HuH-7.5 (cell line): ENCODE measurements around the gene RTL1.

ENCODE experiments used
- DNase-seq: peaks from one replicate; pipeline ENCODE4 v3.0.0; 2011; ENCODE audit warnings: low spot score

Gene RTL1

DNA sequence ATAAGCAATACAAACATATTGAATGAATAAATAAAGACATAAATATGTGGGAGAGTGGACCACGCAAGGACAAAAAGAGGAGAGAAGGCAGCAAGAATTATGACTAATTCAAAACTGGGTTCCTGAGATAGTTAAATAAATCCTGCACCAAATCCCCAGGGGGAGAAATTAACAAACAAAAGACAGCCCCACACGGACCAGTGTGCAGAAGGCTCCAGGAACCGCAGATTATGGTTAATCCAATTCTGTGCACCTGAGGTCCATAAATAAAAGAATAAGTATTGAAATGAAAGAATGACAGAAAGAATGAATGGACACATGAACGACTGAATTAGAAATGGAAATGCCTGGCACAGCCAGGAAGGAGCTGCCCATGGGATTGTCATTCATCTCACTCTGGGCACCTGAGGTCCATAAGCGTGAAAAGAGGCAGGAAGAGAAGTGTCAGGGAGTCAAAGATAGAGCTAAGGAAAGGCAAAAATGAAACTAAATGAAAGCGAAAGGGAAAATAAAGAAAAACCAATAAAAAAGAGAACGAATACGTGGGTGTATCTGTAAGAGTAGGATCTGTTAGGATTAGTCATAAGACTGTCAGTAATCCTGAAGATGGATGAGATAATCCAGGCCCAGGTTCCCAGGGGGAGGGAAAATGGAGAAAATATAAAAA is 54.3 kb downstream of the RTL1 start:
- DNase-seq, result no peak

- no peak for DNase-seq
Observed at GRCh38 chr14:100846309-100846859, 57.1 kb downstream of the RTL1 start.

- DNase-seq, result no peak
Observed at GRCh38 chr14:100845341-100845740, 58.2 kb downstream of the RTL1 start.

DNA sequence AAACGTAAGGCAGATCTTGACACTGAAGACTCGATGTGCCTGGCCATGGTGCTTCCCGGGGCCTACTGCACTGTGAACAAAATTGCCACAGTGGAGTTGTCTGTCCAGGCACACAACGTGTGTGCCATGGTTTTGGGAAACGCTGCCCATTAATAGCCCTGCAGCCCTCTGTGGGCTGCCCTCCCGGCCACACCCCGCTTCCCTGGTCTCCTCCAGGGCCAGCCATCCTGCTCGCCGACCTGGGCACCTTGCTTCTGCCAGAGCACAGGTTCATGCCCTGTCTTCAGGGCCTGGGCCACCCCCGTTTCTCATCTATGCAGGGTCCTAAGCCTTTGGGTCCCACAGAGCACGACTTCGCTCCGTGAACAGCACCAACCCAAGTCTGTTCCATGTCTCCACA is 58.7 kb downstream of the RTL1 start:
- no peak for DNase-seq

GRCh38 chr14:100844421-100844820 is 59.1 kb downstream of the RTL1 start:
- no peak for DNase-seq

GRCh38 chr14:100844082-100844408 is 59.5 kb downstream of the RTL1 start:
- DNase-seq, result no peak

DNA sequence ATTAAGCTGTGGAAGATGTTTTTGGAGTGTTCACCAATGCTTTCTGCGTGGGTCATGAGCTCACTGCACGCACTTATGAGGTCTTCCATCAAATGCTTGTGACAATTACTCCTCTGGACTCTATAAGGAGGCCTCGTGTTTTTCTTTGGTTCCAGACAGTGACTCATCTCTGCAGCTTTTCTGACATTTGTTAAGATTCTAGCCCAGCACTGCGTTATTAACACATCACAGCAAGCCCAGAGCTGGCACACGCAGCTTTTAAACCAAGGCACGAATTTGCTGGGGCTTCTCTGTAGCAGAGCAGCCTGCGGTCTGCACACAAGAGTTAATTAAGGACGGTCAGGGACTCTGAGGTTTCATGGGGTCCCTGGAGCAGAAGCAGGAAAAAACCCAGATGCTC is 60.7 kb downstream of the RTL1 start:
- DNase-seq, result no peak

DNA sequence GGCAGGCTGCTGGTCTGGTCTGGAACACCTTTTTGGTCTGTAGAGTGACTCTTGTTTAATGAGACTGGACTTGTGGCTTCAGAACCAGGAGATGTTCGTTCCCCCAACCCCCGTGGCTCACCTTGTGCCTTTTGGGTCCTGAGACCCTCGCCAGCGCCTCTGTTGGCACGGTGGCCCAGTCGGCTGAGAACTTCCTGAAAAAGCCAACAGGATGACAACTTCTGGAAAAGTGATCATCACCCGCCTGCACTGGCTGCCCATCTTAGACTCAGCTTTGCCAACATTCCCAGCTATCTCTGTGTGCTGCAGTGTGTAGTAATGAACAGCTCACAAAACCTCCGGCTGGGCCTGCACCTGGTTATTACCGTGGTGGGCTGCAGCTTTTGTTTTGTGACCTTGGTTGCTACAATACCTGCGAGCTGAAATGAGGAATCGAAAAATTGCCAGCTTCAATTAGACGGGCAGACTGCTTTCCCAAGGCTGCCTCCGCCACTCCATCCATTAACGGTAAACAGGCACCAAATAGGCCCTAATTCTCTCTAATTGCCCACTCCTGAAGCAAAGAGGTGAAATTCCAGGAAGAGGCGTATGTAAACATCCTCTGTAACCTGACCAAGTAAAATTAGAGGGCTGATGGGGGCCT is 61.6 kb downstream of the RTL1 start:
- no peak for DNase-seq

- DNase-seq, result no peak
Observed at GRCh38 chr14:100841066-100841760, 62.3 kb downstream of the RTL1 start.

GRCh38 chr14:100840286-100841065 is 63.0 kb downstream of the RTL1 start:
- no peak for DNase-seq

DNA sequence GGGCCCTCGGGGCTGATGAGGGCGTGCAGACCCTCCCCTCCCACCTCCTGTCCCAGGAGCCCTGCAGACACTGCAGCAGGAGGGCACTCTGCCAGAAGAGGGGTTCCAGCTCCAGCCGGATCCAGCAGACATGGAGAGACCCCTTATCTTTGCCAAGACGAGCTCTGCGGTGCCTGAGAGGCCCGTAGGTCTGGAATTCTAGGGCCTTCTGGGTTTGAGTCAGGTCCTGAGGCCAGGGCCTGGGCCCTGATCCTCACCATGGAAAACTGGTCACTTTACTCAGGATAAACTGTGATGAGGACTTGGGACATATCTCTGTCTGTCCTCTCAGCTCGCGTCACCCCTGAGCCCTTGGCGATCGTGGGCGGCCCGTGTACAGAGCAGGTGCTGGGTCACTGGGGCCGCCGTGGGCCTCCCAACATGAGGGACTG is 63.8 kb downstream of the RTL1 start:
- no peak for DNase-seq

DNA sequence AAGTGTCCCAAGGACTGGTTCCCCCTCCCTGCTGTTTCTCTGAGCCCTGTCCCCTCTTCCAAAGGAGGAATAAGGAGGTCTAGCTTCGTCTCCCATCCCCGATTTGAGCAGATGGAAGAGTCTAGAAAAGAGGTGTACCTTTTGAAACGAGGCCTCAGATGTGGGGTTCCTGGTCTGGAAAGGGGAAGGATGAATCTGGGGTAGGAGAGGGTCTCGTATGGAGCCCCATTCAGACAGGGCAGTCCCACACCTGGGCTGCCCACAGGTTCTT is 64.3 kb downstream of the RTL1 start:
- DNase-seq, result no peak

DNA sequence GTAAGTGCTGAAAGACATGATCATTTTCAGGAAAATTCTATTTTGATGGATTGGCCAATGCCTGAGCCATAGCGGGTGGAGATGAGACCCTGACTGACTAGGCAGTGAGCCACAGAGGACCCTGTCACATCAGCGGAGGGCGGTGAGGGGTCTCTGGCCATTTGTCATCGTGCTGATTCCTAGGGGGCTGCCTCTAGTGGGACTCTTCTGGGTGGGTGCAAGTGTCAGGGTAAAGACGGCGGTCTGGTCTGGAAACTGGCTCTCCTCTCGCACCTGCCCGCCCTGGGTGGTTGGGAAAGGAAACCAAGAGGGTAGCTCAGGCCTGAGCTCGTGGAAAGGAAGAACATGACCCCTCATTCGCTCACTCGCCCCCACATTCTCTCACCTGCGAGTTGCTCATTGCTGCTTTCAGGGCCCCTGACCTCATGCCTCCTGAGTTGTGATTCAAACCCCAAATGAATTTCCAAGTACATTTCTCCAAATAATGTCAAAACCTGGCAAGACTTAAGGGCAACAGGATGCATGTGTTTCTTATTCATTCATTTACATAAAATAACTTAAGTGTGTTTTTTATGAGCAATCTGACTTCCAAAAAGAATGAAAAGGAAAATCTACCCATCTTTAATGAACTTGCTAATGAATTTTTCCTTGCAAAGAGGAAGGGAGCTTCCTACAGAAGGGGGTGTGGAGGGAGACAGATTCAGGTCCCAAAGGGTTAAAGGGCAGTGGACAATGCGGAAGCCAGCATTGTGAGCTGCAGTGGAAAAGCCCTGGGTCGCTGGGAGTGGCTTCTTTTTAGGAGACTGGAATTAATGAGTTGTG is 64.8 kb downstream of the RTL1 start:
- no peak for DNase-seq

DNA sequence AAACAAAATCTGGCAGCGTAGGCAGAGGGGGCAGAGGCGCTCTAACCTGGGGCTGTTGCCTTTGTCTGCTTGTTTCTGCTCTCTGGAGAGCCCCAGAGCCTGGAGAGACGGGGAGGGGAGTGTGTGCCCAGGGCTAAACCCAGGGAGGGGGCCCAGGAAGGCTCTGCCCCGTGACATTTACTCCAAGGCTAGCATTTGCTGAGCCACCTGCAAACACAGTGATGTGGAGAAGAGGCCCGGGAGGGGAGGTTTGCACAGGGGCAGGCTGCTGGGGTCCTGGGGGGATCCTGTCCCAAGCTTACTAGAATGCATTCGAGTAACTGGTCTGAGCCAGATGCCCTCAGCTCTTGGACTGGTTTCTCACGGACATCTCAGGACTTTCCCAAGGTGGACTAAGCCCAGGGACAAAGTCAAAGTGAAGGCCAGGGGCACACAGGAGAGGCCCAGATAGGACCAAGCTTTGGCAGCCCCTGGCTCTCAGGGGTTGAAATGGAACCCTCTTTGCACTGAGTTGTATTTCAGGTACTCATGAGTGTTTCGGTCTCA is 65.6 kb downstream of the RTL1 start:
- no peak for DNase-seq

DNA sequence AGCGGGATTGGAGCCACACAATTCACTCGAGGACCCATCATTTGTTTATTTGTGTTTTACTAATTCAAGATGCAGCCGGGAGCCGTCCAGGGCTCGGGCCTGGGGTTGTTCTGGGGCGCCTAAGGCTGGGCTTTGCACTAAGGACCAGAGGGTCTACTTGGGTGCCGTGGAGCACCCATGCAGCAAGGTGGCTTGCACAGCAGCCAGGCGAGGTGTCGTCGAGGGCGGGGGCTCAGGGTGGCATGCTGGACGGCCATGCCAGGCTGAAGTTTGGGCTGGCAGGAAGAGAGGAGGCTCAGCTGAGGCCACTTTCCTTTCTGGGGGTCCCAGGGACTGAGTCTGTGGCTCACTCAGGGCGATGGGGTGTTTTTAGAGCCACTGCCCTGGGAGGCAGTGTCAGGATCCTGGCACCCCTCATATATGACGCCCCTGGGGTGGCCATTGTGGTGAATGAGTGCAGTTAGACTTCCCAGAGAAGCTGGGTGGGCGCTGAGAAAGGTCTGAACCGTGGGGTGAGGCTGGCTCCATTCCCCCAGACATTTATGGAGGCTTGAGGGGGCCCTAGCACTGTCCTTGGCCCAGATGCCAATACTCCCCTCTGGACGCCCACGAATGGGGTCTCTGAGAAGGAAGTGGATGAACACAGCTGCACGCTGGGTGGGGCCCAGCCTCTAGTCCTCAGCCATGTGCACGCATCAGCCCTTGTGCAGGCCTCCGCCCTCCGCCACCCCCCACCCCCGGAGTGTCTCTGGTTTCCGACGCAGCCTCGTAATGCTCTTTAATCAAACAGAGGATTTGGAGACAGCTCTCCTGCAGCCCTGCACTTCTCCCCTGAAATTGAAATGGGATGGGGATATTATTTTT is 66.3 kb downstream of the RTL1 start:
- no peak for DNase-seq

DNA sequence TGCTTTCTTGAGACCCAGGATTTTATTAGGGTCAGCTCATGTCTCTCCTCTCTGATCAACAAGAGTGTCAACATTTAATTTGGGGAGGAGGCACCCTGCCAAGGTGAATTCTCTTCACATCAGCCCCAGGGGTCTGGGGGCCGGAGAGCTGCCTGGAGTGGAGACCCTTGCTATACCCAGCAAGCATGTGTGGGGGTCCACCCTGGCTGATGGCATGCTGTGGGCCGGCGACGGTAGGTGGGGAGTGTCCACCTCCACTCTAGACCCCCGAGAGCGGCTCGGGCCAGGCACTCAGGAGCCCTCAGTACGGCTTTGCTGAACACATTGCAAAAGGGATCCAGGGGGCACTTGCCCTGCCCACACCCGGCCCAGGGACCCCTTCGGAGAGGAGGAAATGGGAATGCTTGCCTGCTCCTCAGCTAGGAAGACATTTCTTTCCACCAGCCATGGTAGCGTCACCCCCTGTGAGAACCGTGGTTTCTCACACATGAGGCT is 67.2 kb downstream of the RTL1 start:
- DNase-seq, result no peak

- DNase-seq, result no peak
Observed at GRCh38 chr14:100835548-100836310, 67.8 kb downstream of the RTL1 start.

DNA sequence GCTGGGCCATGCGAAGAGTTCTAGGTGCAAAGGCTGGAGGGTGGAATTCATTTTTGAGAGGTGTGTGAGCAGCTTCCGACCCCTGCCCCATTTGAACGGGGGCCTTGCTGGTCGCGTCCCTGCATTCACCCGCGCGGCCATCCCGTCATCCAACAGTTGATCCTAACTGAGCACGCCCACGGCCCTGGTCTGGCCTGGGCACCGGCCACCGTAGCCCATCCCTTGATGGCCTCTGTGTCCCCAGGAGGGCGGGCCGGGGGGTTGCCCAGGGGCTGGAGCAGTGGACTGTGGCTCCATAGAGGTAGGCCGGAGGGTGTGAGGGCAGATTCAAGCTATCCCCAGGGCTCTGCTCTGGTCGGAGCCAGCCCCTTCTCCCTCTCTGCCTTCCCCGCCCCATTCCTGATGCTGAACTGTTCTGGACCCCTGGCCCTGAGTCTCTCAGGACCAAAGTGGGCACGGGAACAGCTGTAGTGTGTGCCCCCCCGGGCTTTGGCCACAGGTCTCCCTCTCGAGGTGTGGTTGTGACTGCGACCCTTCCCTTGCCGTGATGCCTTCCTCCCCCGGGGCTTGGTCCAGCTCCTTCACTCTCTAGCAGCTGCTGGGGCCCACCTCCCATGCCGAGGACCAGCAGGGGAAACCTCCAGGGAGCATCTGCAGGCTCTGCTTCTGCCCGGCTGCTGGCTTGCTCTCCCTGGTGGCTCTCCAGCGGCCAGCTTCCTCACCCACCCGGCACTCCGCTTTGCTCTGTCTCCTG is 68.6 kb downstream of the RTL1 start:
- DNase-seq, result no peak
